GM23338 (cell line): ENCODE results near the gene MAPKBP1. TPM values are rescaled to one million over a fixed set of nuclear protein-coding genes. Genes with fewer than 3 reads are reported as not detected.

Experiments
- ATAC-seq: fragments of 200-7000 bp; cut with Tn5 transposase; 3 replicates; pipeline ENCODE4 v1.9.1; 2020
- DNase-seq: peaks from one replicate; pipeline ENCODE4 v3.0.0-alpha.2; 2015; ENCODE audit warnings: low spot score
- H2AFZ ChIP-seq: fragments of 200-600 bp; sonication (generic); 2 replicates; pipeline ENCODE4 v1.8.0; 2016; ENCODE audit warnings: antibody characterized with exemption, mild to moderate bottlenecking, moderate library complexity
- H3F3A ChIP-seq: fragments of 200-600 bp; sonication (generic); replicated peaks from 2 replicates; pipeline ENCODE4 v1.8.0; 2017; ENCODE audit warnings: antibody characterized with exemption, mixed run types, low read depth
- H3K27ac ChIP-seq: fragments of 200-600 bp; sonication (generic); 2 replicates; pipeline ENCODE4 v1.6.1; 2016; ENCODE audit warnings: low read depth
- H3K27me3 ChIP-seq: fragments of 200-600 bp; sonication (generic); 2 replicates; pipeline ENCODE4 v1.8.0; 2016; ENCODE audit warnings: mild to moderate bottlenecking, mixed run types, moderate library complexity; ENCODE audit not compliant: insufficient read depth
- H3K36me3 ChIP-seq: fragments of 200-600 bp; sonication (generic); 2 replicates; pipeline ENCODE4 v1.8.0; 2016; ENCODE audit warnings: mild to moderate bottlenecking; ENCODE audit not compliant: insufficient read depth
- H3K4me1 ChIP-seq: fragments of 200-600 bp; sonication (generic); 2 replicates; pipeline ENCODE4 v1.8.0; 2016; ENCODE audit warnings: mild to moderate bottlenecking, moderate library complexity; ENCODE audit not compliant: insufficient read depth
- H3K4me2 ChIP-seq: fragments of 200-600 bp; sonication (generic); 2 replicates; pipeline ENCODE4 v1.7.1; 2017; ENCODE audit warnings: mixed run types
- H3K4me3 ChIP-seq: fragments of 200-600 bp; sonication (generic); 2 replicates; pipeline ENCODE4 v1.6.1; 2016; ENCODE audit warnings: mixed run types
- H3K79me2 ChIP-seq: fragments of 200-600 bp; sonication (generic); replicated peaks from 2 replicates; pipeline ENCODE4 v1.8.0; 2017; ENCODE audit warnings: mild to moderate bottlenecking; ENCODE audit not compliant: insufficient read depth
- H3K9me2 ChIP-seq: fragments of 200-600 bp; sonication (generic); 2 replicates; pipeline ENCODE4 v1.8.0; 2017; ENCODE audit not compliant: insufficient read depth
- H4K20me1 ChIP-seq: fragments of 200-600 bp; sonication (generic); replicated peaks from 2 replicates; pipeline ENCODE4 v1.8.0; 2017; ENCODE audit warnings: mild to moderate bottlenecking; ENCODE audit not compliant: insufficient read depth
- H3K27ac Mint-ChIP-seq: 2 replicates; pipeline ENCODE4 v1.8.0; 2020; ENCODE audit warnings: inconsistent platforms, mild to moderate bottlenecking, moderate library complexity, mixed read lengths
- H3K27me3 Mint-ChIP-seq: 3 replicates; pipeline ENCODE4 v1.8.0; 2022; ENCODE audit warnings: low read depth, mild to moderate bottlenecking, moderate library complexity, mixed read lengths, inconsistent platforms; ENCODE audit not compliant: insufficient read depth, poor library complexity
- H3K36me3 Mint-ChIP-seq: 3 replicates; pipeline ENCODE4 v1.8.0; 2021; ENCODE audit warnings: low read depth, mild to moderate bottlenecking, inconsistent platforms, moderate library complexity, mixed read lengths
- H3K4me1 Mint-ChIP-seq: 3 replicates; pipeline ENCODE4 v1.8.0; 2020; ENCODE audit warnings: mild to moderate bottlenecking, inconsistent platforms, mixed read lengths
- H3K4me3 Mint-ChIP-seq: 3 replicates; pipeline ENCODE4 v1.8.0; 2021; ENCODE audit warnings: moderate library complexity, mild to moderate bottlenecking, inconsistent platforms, mixed read lengths
- H3K9me3 Mint-ChIP-seq: 3 replicates; pipeline ENCODE4 v1.8.0; 2020; ENCODE audit warnings: moderate library complexity, mild to moderate bottlenecking, inconsistent platforms, mixed read lengths
- CREB1 ChIP-seq: fragments of 250-450 bp; sonication (Bioruptor Pico); IDR thresholded peaks from 2 replicates; pipeline ENCODE4 v1.5.0; 2020; ENCODE audit warnings: low read depth, mild to moderate bottlenecking, moderate library complexity
- ETS1 ChIP-seq: IDR thresholded peaks from 2 replicates; pipeline ENCODE4 v1.6.1; 2016; ENCODE audit warnings: antibody characterized with exemption
- EZH2 ChIP-seq: fragments of 200-600 bp; sonication (generic); IDR thresholded peaks from one replicate; pipeline ENCODE4 v1.8.0; 2017; ENCODE audit warnings: antibody characterized with exemption, mild to moderate bottlenecking, low read depth; ENCODE audit not compliant: unreplicated experiment
- EZH2phosphoT487 ChIP-seq: fragments of 200-600 bp; sonication (generic); IDR thresholded peaks from one replicate; pipeline ENCODE4 v1.8.1; 2018; ENCODE audit warnings: antibody characterized with exemption; ENCODE audit not compliant: unreplicated experiment
- JUNB ChIP-seq: IDR thresholded peaks from one replicate; pipeline ENCODE4 v1.6.1; 2016; ENCODE audit warnings: antibody characterized with exemption; ENCODE audit not compliant: unreplicated experiment
- NANOG ChIP-seq: IDR thresholded peaks from 2 replicates; pipeline ENCODE4 v1.6.1; 2016; ENCODE audit warnings: antibody characterized with exemption, borderline replicate concordance
- POLR2AphosphoS5 ChIP-seq: IDR thresholded peaks from 2 replicates; pipeline ENCODE4 v1.6.1; 2016; ENCODE audit warnings: antibody characterized with exemption, low read depth
- REST ChIP-seq: IDR thresholded peaks from one replicate; pipeline ENCODE4 v1.6.1; 2018; ENCODE audit warnings: antibody characterized with exemption; ENCODE audit not compliant: unreplicated experiment
- STAT1 ChIP-seq: IDR thresholded peaks from one replicate; pipeline ENCODE4 v1.6.1; 2016; ENCODE audit warnings: antibody characterized with exemption; ENCODE audit not compliant: unreplicated experiment
- ZNF114 ChIP-seq: fragments of 250-450 bp; sonication (Bioruptor Pico); IDR thresholded peaks from 2 replicates; pipeline ENCODE4 v1.5.0; 2020; ENCODE audit warnings: mild to moderate bottlenecking, moderate library complexity
- ZNF331 ChIP-seq: fragments of 250-450 bp; sonication (Bioruptor Pico); IDR thresholded peaks from 2 replicates; pipeline ENCODE4 v1.5.0; 2020; ENCODE audit warnings: low read depth, mild to moderate bottlenecking, moderate library complexity
- ZNF462 ChIP-seq: fragments of 250-450 bp; sonication (Bioruptor Pico); IDR thresholded peaks from 2 replicates; pipeline ENCODE4 v1.5.0; 2020; ENCODE audit warnings: mild to moderate bottlenecking, moderate library complexity
- polyA plus RNA-seq: library from polyadenylated mRNA; unstranded; fragments of >200 nt; fragmentation: Nextera tagmentation; extraction: Ambion mirVana; gene quantifications from 2 replicates; pipeline ENCODE4 v1.2.1, GENCODE V29; 2016
- total RNA-seq: library from RNA; depleted of rRNA; stranded (reverse); fragments of >200 nt; shearing (Covaris generic); gene quantifications from 2 replicates; pipeline ENCODE4 v1.2.3, GENCODE V29; 2014
- TF ChIP-seq, protein P1 (sequence below), 2 experiments: fragments of 200-600 bp in 1 of 2; sonication (generic) in 1 of 2; conservative IDR thresholded peaks; 2 replicates each; pipeline versions ENCODE4 v1.5.1 to v1.6.1; 2016 to 2017; ENCODE audit warnings: antibody characterized with exemption in 2 of 2, low read depth in 2 of 2, mild to moderate bottlenecking in 2 of 2, moderate library complexity in 1 of 2

MAPKBP1 gene
- total and polyA plus RNA-seq, 2 experiments from 2014 or later: 1.9 to 8.9 TPM

DNA sequence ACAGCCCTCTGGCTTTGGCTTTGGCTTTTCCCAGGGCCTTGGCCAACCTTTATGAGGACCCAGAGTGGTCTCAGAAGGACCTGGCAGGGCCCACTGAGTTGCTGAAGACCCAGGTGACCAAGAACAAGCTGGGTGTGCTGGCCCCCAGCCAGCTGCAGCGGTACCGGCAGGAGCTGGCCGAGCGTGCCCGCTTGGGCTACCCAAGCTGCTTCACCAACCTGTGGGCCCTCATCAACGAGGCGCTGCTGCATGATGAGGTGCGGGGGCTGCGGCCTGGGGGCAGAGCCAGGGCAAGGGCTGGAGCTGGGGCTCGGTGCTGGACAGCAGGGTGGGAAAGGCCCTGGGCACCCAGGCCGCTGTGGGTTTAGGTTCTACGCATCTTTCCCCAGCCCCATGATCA, 70.5 kb downstream of the MAPKBP1 start:
- no peaks in the 10 kb centered on the region; the same call in 1 of the 3 replicates for H3K36me3 Mint-ChIP-seq
- no peak overlapping the region for H3K4me3 ChIP-seq

More for the DNA sequence above, 70.5 kb downstream of the MAPKBP1 start:
- H3K4me1 ChIP-seq: no peaks in the 10 kb centered on the region
- no peak overlapping the region for H3K27ac ChIP-seq
- Mint-ChIP-seq H3K27ac (no peak overlapping the region), H3K4me3 (no peak overlapping the region), H3K27me3 (peaks cover 7% of the 10 kb centered on the region), H3K4me1 (no peaks in the 10 kb centered on the region), H3K9me3 (no peaks in the 10 kb centered on the region; the same call in 2 of the 3 replicates)
- DNase-seq: no peak
- H2AFZ ChIP-seq: no peak overlapping the region
- no peak overlapping the region for H3K4me2 ChIP-seq
- no peaks in the 10 kb centered on the region for H3K36me3 ChIP-seq
- no peaks in the 10 kb centered on the region for H3K79me2 ChIP-seq
- H4K20me1 ChIP-seq: no peaks in the 10 kb centered on the region
- TF ChIP-seq ETS1 (no peak), POLR2AphosphoS5 (no peak), JUNB (no peak), ZNF462 (CRISPR knock-in tag) (no peak), ZNF114 (CRISPR knock-in tag) (no peak), REST (no peak), ZNF331 (no peak), EZH2phosphoT487 (no peak), EZH2 (no peak), STAT1 (no peak), NANOG (no peak), CREB1 (CRISPR knock-in tag) (no peak)
- TF ChIP-seq, protein P1, sequence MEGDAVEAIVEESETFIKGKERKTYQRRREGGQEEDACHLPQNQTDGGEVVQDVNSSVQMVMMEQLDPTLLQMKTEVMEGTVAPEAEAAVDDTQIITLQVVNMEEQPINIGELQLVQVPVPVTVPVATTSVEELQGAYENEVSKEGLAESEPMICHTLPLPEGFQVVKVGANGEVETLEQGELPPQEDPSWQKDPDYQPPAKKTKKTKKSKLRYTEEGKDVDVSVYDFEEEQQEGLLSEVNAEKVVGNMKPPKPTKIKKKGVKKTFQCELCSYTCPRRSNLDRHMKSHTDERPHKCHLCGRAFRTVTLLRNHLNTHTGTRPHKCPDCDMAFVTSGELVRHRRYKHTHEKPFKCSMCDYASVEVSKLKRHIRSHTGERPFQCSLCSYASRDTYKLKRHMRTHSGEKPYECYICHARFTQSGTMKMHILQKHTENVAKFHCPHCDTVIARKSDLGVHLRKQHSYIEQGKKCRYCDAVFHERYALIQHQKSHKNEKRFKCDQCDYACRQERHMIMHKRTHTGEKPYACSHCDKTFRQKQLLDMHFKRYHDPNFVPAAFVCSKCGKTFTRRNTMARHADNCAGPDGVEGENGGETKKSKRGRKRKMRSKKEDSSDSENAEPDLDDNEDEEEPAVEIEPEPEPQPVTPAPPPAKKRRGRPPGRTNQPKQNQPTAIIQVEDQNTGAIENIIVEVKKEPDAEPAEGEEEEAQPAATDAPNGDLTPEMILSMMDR (conservative IDR thresholded peaks at IDR 0.05; ENCODE audit: low read depth in 2 of 2): no peak
- H3K9me2 ChIP-seq: no peaks in the 10 kb centered on the region
- H3K27me3 ChIP-seq: no peaks in the 10 kb centered on the region
- no peak for ATAC-seq
- no peaks in the 10 kb centered on the region for H3F3A ChIP-seq
